G401.6 (cell line): ENCODE data around the gene TRAM2.

Experiments
- FAIRE-seq: peaks from 2 replicates; lab custom pipeline; 2012; peaks lifted over from hg19 to GRCh38; lab: Jason Lieb, UNC

Gene TRAM2

DNA sequence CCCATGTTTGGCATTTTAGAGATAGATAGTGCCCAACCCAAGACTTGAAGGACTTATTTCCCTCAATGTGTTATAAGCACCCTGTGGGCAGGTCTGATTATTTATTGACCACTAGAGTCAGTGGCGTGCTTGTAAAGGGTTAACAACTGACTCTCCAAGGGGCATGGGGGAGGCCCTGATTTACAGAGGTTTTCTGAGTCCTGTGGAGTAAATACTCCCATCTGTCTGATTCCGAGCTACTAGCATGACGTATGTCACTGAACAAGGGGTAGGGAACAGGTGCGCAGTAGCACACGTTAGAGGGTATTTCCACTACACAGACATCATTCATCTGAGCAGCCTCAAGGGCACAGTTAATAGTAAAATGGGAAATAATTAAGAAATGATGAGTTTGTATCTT is 17.4 kb upstream of the TRAM2 start:
- FAIRE-seq: no peak

DNA sequence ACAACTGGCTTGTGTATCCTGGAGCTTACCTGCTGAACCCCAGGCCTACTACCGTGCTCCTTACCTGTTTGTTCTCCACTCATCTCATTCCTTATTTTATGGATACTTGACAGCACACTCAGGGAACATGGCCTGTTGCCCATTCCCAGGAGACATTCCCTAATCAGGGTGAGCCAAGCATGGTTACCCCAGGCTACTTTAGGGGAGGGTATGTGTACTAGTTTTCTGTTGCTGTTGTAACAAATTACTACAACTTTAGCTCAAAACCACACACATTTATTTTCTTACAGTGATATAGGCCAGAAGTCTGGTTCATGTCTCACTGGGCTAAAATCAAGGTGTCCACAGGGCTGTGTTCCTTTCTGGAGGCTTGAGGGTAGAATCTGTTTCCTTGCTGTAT is 15.0 kb upstream of the TRAM2 start:
- no peak for FAIRE-seq

DNA sequence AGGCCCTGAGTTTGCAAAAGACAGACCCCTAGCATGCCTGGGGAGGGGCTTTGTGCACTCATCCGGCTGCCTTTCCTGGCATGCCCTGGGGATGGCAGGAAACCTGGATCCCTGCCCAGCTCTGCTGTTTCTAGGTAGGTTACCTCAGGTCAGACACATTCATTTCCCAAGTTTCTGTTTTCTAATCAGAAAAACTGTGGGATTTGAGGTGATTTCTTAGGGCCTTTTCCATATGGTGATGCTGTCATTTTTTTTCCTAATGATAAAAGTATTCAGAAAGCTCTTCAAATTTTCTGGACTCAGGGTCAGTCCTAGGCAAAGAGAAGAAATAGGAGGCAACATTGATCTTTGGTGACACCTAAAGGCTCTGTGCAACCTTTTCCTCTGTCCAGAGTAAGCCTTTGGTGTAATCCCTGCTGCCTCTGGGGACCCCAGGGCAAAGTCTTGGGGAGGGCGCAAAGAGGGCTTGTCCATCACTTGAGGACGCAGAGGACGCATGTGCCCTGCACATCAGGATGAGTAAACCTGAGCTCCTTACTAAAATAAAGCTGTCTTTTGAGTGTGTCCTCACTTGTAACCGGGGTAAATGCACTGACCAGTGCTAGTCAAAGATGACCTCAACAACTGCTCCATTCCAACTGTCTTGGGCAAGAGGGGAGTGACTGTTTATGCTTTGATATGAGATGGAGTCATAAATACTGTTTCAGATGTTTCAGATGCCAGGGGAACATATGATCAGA is 13.5 kb upstream of the TRAM2 start:
- FAIRE-seq: no peak

DNA sequence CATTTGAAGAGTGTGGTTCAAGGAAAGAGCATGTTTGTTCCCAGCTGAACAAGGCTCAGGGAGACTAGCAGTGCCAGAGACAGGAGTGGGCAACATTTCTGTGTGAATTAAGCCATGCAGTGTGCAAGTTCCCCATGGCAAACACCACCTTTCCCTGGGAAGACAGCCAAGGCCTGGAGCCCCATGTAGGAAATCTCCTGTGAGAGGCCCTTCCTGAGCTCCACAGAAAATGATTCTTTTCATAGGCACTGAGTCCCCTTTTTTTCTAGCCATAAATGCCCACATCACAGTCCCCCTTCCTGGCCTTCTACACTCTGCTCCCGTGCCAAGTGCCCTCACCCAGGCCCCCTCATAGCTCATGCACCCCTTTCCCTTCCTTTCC is 11.8 kb upstream of the TRAM2 start:
- no peak for FAIRE-seq

DNA sequence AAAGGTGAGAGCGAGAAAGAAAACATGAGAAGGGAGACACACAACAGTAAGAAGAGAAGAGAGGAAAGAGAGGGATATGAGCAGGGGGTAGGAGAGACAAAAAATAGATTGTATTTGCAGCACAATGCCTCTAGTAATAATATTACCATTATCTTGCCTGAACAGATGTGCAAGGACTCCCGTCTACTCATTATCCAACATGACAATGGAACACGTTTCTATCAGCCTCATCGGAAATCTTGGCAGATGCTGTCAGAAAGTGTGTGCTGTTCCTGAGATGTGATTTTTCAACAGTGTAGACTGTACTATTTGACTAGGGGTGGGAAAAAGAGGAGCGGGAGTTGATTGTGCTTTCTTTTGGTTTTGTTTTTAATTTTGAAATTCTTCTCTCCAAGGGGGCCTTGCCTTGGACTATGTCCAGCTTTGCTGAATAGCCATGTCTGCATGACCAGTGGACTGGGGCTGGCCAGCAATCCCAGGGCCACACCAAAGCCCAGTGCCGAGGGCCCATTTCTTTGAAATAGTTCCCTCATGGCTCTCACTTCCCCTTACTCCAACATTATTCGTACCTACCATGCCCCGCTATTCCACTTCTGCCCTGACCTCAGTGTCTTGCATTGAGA is 11.3 kb upstream of the TRAM2 start:
- no peak for FAIRE-seq

DNA sequence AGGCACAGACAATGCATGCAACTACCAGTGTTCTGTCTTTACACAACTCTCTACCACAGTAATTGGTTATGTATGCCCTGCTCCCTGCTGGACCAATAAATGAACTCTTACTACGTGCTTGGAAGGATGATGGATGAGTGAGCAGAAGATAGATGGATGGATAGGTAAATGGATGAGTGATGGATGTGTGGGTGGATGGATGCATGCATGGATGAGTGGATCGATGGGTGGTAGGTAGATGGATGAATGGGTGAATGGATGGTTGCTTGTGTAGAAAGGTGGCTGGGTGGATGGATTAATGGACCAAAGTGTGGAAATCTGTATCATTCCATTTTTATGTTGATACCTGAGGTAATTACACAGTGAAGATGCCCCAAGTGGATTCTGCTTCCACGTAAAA is 10.1 kb upstream of the TRAM2 start:
- no peak for FAIRE-seq

DNA sequence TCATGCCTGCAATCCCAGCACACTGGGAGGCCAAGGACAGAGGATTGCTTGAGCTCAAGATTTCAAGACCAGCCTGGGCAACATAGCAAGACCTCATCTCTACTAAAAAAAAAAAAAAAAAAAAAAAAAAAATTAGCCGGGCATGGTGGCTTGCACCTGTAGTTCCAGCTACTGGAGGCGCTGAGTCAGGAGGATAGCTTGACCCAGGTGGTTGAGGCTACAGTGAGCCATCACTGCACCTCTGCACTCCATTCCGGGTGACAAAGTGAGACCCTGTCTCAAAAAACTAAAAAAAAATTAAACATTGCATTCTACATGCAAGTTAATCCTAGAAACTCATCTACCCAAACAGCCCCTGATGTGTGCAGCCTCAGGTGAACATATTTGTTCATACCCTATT is 7.3 kb upstream of the TRAM2 start:
- no peak for FAIRE-seq

DNA sequence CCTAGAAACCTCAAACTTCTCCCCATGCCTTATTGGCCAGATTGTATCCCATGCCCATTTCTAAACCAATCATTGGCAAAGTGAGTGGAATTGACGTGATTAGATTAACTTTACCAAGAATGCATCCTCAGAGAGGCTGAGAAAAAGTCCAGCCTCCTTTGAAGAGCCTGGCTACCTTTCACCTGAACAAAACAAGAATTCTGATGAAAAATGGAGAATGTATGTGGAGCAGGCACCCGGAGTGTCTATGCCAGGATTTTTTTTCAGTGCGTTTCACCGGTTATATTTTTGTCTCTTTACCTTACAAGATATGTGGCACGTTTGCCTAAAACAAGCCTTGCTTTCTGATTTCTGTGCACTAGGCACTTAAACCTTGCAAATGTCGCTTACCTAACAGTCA is 6.1 kb upstream of the TRAM2 start:
- FAIRE-seq: no peak

DNA sequence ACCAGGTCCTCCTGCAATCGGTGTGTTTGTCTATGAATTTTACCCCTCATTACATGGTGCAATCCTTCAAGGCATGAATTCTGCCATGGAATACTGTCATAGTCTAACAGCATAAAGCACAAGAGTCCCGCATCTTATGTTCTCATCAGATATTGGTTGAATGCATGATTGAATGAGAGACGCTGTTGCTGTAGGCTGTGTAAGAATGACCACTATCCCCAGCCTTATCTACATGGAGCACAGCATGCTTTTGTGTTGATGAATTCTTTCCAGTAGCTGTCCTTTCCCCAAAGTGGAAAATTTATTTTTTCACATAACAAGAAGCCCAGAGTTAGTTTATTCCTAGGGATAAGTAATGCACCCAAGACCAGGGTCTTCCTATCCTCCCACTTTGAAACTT is 5.6 kb upstream of the TRAM2 start:
- FAIRE-seq: no peak

DNA sequence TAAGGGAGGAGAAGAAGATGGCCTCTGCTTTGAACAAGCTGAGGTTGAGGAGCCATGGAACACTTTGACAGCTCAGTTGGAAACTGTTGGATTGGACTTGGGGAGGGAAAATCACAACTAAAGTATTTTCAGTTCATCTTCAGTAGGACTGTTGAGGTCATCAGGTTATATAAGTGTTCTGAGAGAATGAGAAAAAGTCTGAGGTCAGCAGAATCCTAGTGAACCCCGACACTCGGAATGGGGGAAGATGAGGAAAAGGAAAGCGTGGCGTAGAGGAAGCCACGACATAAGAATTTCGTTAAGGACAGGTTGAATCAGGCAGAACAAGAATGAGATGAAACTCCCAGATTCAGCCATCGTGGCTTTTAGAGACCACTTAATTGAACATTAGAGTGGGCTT is 4.0 kb upstream of the TRAM2 start:
- FAIRE-seq: no peak

DNA sequence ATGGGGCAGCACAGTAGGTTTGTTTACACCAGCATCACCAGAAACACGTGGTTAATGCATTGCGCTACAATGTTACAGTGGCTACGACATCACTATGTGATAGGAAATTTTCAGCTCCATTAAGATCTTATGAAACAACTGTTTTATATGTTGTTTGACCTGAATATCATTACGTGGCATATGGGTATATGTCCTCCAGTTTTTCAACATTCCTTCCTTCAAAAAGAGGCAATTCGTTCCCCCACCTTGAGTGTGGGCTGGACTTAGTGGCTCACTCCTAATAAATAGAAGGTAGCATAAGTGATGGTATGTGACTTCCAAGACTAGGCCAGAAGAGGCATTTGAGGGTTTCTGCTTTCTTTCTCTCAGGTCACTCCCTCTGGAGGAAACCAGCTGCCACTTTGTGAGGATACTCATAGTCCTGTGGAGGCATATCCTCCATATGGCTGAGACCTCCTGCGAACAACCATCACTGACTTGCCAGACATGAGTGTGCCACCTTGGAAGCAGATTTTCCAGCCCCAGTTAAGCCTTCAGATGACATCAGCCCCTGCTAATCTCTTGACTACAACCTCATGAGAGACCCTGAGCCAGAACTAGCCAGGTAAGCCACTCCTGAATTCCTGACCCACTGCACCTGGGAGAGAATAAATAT is 2.3 kb upstream of the TRAM2 start:
- no peak for FAIRE-seq

DNA sequence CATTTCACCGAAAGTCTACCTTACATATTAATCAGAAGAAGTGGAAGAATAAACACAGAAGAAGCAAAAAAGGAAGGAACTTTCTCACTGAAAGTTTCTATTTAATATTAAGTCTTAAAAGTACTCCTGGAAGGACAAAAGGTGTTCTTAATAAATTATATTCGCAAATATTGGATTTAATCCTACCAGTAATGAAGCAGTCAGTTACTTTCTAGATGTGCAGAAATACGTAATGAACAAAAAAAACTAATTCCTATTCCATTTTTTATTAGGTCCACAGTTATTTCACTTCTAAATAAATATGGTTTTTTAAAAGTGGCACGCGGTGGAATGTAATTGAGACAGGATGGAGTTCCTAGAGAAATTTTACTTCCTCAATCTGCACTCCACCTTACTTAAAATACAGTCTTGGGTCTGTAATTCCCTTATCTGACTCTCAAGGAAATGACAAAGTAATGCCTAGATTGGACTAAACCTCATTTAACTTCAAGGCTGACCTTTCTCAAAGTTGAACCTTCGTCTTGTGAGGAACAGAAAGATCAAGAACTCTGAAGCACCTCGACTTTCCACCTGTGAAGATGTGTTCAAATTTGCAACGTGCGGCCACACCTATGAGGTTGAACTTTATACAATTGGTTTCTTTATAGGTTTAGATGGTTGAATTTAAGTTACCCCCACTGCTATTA is 1.1 kb upstream of the TRAM2 start:
- no peak for FAIRE-seq

DNA sequence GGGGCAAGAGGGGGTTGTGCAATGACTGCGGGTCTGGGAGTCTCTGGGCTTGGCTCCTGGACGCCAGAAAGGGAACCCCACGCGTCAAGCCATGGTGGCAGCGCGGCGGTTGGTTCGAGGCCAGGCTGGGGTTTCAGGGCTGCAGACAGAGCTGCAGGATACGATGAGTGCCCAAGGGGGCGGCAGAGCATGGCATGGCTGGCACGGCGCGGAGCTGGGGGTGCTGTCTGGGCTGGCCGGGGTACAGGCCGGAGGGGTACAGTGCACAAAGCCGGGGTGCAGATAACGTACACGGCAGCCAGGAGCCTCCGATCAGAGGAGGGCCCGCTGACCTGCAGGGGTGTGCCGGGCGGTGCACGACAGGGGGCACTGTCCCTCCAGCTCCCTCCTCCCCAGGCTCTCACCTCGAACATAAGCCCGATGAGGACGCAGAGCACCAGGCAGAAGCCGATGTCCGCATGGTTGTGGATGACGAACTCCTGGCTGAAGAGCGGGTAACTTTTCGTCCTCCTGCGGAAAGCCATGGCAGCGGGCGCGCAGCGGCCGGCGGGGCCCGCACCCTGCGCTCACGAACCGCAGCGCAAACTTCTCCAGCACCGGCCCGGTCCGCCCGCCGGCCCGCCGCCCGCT is 353 bp downstream of the TRAM2 start:
- FAIRE-seq: no peak

DNA sequence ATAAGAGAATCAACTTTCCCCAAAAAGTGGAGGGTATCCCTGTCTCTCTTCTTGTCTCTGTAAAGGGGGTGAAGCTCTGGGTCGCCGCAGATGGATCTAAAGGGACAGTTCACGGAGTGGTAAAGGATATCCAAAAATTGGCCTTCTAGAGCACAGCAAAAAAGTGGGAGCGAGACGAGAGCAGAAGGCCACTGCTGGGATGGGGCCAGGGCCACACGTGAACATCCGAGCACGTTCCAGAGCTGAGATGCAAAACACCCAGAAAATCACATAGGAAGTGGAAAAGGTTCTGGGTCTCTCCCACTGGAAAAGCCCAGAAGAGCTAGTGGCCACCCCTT is 837 bp downstream of the TRAM2 start:
- no peak for FAIRE-seq

DNA sequence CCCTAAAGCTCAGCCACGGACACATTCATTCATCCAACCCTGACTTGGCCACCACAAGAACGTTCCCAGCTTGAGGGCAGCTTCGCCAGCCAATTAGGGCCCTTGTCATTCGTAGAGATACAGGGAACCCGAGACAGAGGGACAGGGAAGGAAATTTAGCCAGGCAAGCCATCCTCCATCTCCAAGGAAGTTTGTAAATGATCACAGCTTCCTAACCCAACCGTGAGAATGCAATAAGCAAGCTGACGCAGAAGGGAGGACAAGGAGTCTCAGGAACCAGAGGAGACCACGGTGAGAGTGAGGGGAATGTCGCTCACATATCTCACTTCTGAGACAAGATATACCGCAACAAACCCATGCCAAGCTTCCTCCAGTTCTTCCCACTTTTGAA is 1.4 kb downstream of the TRAM2 start:
- FAIRE-seq: no peak

DNA sequence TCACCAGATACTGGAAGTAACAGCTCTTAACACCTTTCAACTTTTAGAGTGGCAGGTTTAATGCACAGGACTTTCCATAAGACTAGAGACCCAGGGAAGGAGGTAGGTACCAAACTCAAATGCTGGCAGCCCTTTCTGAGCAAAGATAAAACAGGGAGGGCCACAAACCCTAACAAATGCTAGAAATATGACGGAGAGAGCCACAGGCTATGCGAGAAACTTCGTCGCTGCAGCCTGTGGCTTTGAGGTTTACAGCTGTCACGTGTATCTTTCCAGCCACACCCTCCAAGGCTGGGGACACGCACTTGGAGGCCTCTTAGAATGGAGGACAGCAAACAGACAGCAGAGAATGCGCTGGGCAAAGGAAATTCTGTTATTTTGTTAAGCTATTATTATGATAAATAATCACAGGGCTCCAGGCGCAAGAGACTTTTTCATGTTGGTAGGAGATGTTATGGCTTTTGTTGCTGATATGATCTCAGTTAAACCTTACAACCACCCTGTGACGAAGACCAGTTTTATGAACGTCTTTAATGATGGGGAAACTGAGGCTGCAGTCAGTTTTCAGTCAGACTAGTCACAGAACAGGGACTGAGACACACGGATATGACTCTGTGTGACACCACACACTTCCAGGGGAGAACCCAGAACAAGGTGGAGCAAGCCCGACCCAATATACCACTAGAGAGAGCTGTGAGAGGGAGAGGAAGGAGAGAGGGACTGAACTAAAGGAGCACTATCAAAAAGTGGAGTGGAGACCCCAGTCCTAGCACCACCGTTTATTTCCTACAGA is 2.0 kb downstream of the TRAM2 start:
- no peak for FAIRE-seq

DNA sequence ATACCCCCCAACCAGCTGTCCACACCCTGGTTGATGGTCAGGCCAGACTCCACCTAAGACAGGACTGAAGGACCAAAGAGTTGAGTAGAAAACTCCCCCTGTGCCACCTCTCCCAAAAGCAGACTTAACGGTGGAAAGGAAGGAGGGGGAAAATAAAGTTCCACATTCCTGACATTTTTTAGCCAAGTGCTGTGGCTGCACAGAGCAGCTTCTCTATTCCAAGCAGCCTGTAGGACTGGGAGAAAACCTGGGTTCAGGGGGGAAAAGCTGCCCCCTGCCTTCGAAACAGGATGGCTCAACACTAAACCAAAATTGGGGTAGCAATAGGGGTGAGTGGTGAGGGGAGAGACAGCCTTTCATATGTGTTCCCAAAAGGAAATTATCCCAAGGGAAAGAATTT is 3.6 kb downstream of the TRAM2 start:
- FAIRE-seq: no peak

DNA sequence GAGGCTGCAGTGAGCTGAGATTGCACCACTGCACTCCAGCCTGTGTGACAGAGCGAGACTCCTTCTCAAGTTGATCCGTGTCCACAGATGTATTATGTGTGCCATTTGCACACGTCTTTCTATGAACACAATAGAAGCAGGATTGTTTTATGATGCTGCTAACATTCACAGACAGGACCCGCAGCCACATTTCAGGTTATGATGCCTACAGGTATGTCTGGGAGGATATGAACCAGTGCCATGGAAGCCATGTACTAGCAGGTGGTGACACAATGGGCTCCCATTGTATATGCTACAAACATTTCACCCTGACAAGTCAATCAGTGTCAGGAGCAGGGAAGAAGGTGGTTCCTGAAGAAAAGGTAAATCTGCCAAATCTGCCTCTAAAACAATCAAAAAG is 4.3 kb downstream of the TRAM2 start:
- no peak for FAIRE-seq

DNA sequence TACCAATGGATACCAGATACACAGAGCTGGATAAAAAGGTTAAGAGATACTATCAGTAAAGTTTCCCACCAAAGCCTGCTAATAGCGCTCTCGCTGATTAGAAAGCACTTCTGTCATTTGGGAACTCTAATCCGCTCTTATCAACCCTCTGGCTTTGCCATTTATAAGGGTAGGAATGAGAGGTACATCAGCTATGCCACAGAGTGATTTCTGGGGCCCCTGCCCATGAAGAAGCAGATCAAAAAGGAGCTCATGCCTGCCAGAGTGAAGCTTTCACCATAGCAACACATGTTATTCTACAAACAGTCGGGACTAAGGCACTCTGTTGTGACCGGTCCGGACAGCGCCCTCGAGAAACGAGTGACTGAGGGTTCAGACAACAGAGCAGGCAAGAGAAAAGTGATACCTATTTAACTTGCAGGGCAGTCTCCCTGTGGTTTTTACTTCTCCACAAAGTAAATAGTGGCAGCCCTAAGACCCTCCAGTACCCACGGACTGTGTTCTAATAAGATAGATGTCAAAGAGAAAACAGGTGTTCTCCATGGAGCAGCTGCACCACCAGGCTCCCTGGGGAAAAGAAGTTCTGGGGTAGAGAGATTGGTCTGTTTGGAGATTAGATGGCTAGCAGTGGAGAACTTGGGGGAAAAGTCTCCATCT is 5.6 kb downstream of the TRAM2 start:
- FAIRE-seq: no peak

DNA sequence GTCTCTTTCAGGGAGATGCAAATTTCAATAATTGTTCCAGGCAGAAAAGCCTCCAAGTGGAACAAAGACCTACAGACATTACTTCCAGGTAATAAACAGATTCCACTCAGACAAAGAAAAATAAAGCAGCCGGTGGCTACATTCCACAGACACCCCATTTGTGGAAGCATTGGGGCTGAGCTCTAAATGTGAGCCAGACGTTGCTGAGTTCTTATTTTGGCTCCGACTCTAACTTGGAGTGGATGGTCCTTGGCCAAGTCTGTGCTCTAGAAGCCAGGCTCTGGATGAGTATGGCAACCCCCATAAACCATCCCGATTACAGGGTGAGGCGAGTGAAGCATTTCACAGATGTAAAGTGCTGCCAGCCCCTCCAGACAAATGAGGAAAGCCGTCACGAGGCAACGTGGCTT is 6.6 kb downstream of the TRAM2 start:
- no peak for FAIRE-seq

DNA sequence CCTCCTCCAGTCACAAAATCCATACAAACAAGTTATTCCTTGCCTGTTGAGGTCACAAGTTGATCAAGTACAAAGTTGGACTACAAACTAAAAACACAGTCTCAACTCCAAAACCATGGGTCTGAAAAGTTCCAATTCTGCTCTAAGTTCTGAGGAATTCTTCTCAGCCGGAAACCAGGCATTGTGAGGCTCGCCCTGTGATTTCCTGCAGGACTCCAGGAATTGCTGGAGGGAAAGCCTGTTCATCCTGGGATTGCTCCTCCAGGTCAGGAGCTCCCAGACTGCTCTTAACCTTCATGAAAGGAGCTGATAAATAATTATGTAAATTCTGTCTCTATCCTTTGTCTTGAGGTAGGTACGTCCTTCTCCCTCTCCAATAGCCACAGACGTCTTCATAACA is 8.5 kb downstream of the TRAM2 start:
- no peak for FAIRE-seq

DNA sequence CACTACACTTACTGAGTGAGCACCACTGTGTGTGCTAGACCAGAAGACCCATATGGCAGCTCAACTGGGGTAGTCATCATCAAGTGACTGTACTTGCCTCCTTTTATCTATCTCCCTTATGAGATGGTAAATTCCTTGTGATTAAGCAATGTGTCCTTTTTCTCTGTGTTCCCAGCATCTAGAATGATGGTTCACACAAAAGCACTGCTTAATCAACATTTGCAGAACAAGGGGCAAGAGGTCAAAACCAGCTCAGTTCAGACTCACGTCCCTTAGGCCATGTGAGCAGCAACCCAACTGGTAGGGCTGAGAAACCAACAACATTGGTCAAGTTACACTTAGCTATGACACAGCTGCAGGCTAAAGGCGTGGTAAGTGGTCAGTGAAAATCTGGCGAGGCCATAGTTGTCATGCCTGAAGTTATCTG is 10.0 kb downstream of the TRAM2 start:
- FAIRE-seq: no peak
